ENCODE measurements around the gene FLVCR1. TPM values are rescaled to one million over a fixed set of nuclear protein-coding genes. Genes with fewer than 3 reads are reported as not detected.

The FLVCR1 gene
- polyA plus RNA-seq, 1 donor from 2014 or later, result 3.4 TPM

DNA sequence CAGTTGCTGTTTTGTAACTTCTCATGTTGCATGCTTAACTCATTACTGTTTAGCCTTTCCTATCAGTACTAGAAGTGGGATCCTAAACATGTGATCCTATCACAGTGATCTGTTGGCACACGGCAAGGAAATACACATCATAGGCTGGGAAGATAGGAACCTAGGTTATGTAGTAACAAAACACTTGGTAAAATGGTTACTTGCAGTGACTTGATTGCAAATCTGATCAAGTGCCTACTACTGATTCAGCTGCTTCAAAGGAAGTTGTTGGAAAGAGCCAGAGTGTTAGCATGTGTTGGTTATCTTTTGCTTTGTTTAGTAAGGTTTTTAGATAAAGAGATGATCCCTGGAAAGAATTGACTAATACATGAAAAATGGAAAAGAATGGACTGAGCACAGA lies 83.4 kb downstream of the FLVCR1 start:
- Mint-ChIP-seq H3K27ac (no peak overlapping the region), H3K36me3 (no peaks in the 10 kb centered on the region), H3K9me3 (peaks cover 0 to 3% (median 0%) of the 10 kb centered on the region in 3 donors), H3K4me3 (no peak overlapping the region), H3K27me3 (no peaks in the 10 kb centered on the region), H3K4me1 (peaks cover 19 to 23% (median 19%) of the 10 kb centered on the region in 3 donors)

DNA sequence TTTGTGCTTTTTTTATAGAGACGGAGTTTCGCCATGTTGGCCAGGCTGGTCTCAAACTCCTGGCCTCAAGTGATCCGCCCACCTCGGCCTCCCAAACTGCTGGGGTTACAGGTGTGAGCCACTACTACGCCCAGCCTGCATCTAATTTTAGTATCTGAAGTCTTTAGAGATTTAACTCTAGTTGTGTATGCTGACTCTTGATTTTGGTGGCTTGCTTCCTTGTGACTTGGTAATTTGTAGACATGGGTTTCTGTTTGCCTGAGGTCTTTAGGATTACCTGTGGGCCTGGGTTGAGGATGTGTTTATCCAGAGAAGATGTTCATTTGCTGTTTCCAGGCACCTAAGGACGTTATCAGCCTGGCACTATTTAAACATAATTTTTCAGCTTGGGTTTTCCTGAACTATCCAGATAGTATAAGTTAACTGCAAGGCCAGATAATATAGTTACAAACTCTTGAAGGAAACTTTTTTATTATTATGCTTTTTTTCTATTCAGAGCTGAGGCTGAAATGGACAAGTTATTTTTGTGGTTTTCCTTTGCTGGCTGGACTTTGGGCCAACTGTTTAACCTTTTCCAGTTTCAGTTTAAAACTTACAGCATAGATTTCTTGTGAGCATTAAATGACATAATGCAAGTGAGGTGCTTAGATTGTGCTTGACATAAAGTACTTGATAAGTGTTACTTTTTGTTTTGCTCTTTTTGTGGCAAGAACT lies 84.8 kb downstream of the FLVCR1 start:
- no peak overlapping the region for H3K27ac Mint-ChIP-seq
- peaks cover 23 to 28% (median 24%) of the 10 kb centered on the region in 3 donors for H3K4me1 Mint-ChIP-seq
- no peaks in the 10 kb centered on the region for H3K36me3 Mint-ChIP-seq
- peak overlapping the region in 1 of 4 donors; percentile 4 for H3K4me3 Mint-ChIP-seq
- H3K9me3 Mint-ChIP-seq, result peaks cover 0 to 3% (median 0%) of the 10 kb centered on the region in 3 donors
- H3K27me3 Mint-ChIP-seq, result no peaks in the 10 kb centered on the region

DNA sequence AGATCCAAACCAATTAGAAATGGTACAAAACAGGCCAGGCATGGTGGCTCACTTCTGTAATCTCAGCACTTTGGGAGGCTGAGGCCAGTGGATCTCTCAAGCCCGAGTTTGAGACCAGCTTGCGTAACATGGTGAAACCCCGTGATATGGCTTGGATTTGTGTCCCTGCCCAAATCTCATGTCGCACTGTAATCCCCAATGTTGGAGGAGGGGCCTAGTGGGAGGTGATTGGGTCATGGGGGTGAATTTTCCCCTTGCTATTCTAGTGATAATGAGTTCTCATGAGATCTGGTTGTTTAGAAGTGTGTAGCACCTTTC lies 85.3 kb downstream of the FLVCR1 start:
- H3K9me3 Mint-ChIP-seq, result peaks cover 0 to 3% (median 0%) of the 10 kb centered on the region in 3 donors
- H3K4me3 Mint-ChIP-seq, result no peak overlapping the region
- no peaks in the 10 kb centered on the region for H3K36me3 Mint-ChIP-seq
- no peaks in the 10 kb centered on the region for H3K27me3 Mint-ChIP-seq
- no peak overlapping the region for H3K27ac Mint-ChIP-seq
- peaks cover 22 to 28% (median 24%) of the 10 kb centered on the region in 3 donors for H3K4me1 Mint-ChIP-seq

DNA sequence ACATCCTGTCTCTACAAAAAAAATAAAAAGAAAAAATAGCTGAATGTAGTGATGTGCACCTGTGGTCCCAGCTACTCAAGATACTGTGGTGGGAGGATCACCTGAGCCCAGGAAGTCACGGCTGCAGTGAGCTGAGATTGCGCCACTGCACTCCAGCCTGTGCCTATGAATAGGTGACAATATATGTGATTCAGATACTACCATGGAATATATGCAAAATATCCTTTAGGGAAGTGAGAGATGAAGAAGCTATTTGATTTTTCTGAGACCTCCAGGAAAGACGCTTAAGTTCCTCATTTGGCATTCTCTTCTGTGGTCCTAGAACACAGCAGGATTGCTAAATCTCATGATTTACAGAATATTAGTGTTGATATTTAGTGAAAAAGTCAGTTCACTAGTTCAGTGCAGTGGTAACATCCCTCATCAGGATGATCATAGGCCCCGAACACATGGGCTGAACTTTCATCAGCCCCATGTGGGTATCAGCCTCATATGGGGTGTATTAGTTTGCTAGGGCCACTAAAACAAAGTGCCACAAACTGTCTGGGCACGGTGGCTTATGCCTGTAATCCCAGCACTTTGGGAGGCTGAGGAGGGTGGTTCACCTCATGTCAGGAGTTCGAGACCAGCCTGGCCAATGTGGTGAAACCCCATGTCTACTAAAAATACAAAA lies 86.3 kb downstream of the FLVCR1 start:
- peak overlapping the region in 1 of 3 donors; percentile 39 for H3K27ac Mint-ChIP-seq
- peaks cover 22 to 28% (median 24%) of the 10 kb centered on the region in 3 donors for H3K4me1 Mint-ChIP-seq
- no peaks in the 10 kb centered on the region for H3K36me3 Mint-ChIP-seq
- peaks cover 0 to 3% (median 3%) of the 10 kb centered on the region in 3 donors for H3K9me3 Mint-ChIP-seq
- H3K27me3 Mint-ChIP-seq, result no peaks in the 10 kb centered on the region
- H3K4me3 Mint-ChIP-seq, result peak overlapping the region in 2 of 4 donors; percentile 3 to 69

DNA sequence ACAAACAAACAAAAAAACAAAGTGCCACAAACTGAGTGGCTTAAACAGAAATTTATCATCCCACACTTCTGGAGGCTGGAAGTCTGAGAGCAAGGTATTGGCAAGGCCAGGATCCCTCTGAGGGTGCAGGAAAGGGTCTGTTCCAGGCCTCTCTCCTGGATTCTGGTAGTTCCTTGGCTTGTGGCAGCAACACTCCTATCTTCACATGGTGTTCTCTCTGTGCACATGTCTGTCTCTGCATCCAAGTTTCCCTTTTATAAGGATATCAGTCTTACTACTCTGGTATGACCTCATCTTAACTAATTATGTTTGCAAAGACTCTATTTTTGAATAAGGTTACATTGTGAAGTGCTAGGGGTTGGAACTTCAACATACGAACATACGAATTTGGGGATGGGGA lies 87.0 kb downstream of the FLVCR1 start:
- Mint-ChIP-seq H3K4me1 (peaks cover 22 to 28% (median 25%) of the 10 kb centered on the region in 3 donors), H3K27ac (peak overlapping the region in 1 of 3 donors; percentile 39)

DNA sequence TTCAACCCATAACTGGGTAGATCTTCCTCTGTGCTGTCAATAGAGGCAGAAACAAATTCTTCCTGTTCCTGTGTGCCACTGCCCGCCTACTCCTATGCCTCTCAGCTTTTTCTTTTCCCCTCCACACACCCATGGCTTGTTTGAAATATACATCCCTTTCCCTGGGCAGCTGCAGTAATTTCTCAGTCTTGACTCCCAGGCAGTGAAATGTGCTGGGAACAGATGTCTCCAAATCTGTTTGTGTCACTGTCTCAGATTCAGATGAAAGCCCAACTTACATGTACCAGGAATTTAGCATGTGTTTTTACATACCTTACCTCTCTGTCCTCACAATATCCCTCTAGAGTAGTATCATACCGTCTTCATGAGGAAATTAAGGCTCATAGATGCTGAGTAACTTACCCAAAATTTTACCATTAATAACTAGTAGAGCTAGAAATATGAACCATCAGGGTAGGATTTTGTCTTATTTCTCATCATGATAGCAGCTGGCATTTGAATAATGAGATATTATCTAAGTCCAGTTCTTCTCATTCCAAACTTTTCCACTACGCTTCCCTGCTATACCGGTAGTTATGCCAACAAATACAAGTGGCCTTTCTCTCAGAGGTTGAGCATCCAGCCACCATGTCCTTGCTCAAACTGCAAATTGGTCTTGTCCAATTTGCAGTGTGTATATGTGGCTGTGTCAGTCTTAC lies 87.5 kb downstream of the FLVCR1 start:
- Mint-ChIP-seq H3K27ac (peak overlapping the region in 2 of 3 donors; percentile 6 to 41), H3K27me3 (peaks cover 4% of the 10 kb centered on the region), H3K36me3 (no peaks in the 10 kb centered on the region), H3K4me3 (no peak overlapping the region), H3K9me3 (peaks cover 0 to 3% (median 0%) of the 10 kb centered on the region in 3 donors), H3K4me1 (peaks cover 24 to 31% (median 29%) of the 10 kb centered on the region in 3 donors)

More for the DNA sequence above, 87.0 kb downstream of the FLVCR1 start:
- Mint-ChIP-seq H3K9me3 (peaks cover 0 to 3% (median 2%) of the 10 kb centered on the region in 3 donors), H3K4me3 (no peak overlapping the region), H3K27me3 (peaks cover under 1% of the 10 kb centered on the region), H3K36me3 (no peaks in the 10 kb centered on the region)

DNA sequence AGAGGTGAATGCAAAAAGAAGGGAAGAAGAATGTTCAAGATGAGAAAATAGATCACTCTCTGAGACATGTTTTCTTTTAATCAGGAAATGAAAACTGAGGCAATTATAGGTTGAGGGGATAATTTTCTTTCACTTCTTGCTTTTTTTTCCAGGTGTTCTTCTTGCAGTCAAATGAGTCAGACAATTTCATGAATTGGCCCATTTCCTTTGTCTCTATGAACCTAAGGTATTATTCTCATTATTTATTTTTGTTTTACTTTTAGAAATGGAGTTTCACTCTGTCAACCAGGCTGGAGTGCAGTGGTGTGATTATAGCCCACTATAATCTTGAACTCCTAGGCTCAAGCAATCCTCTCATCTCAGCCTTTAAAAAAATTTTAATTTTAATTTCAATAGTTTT lies 88.8 kb downstream of the FLVCR1 start:
- Mint-ChIP-seq H3K4me1 (peaks cover 24 to 32% (median 29%) of the 10 kb centered on the region in 3 donors), H3K36me3 (no peaks in the 10 kb centered on the region), H3K4me3 (peak overlapping the region in 1 of 4 donors; percentile 15), H3K9me3 (peaks cover 0 to 3% (median 0%) of the 10 kb centered on the region in 3 donors), H3K27me3 (peaks cover 6% of the 10 kb centered on the region), H3K27ac (no peak overlapping the region)

Other genes starting within 250 kb of the FLVCR1 start
- gene ATF3, start 249.5 kb upstream of the FLVCR1 start, polyA plus RNA-seq, result 0.73 TPM
- gene BATF3, start 158.4 kb upstream of the FLVCR1 start, polyA plus RNA-seq, result 0.80 TPM
- gene NSL1, start 66.5 kb upstream of the FLVCR1 start, polyA plus RNA-seq, result 71.5 TPM
- 30.0 TPM for gene TATDN3, start 66.4 kb upstream of the FLVCR1 start, polyA plus RNA-seq
- 0.80 TPM for gene SPATA45, start 10.6 kb upstream of the FLVCR1 start, polyA plus RNA-seq
- gene VASH2, start 92.3 kb downstream of the FLVCR1 start, polyA plus RNA-seq, result not detected
- gene ANGEL2, start 157.6 kb downstream of the FLVCR1 start, polyA plus RNA-seq, result 33.1 TPM
- gene RPS6KC1, start 193.0 kb downstream of the FLVCR1 start, polyA plus RNA-seq, result 7.6 TPM